T follicular helper cell (primary cell): ENCODE data around the gene IL10.
A peak's percentile ranks its signal among the peaks of the same experiment; 100 is the strongest.
"Not testable (repeated sequence)": the region's sequence is repeated elsewhere in the genome, so short reads cannot be mapped to it uniquely, and the experiment has no call there.

ENCODE experiments used
- DNase-seq: peaks from one replicate; pipeline ENCODE4 v3.0.0-alpha.2; 2020; ENCODE audit warnings: low read depth

IL10 gene

DNA sequence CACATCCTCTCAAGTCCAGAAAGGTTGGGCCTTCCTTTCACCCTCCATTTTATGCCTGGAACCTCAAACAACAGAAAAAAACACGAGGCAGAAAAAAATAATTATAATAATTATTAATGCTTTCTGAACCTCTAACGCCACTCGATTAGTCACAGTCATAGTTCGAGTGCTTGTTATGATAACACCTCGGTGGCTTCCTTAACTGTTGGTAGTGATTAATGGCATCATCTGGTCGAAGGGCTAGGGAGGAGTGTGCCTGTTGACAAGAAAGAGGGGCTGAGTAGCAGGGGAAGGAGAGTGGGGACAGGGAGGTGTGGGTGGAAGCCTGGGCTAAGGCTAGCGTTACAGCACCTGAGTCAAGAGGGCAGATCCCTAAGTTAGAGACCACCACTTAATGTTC lies 21.3 kb upstream of the IL10 start:
- no peak for DNase-seq

DNA sequence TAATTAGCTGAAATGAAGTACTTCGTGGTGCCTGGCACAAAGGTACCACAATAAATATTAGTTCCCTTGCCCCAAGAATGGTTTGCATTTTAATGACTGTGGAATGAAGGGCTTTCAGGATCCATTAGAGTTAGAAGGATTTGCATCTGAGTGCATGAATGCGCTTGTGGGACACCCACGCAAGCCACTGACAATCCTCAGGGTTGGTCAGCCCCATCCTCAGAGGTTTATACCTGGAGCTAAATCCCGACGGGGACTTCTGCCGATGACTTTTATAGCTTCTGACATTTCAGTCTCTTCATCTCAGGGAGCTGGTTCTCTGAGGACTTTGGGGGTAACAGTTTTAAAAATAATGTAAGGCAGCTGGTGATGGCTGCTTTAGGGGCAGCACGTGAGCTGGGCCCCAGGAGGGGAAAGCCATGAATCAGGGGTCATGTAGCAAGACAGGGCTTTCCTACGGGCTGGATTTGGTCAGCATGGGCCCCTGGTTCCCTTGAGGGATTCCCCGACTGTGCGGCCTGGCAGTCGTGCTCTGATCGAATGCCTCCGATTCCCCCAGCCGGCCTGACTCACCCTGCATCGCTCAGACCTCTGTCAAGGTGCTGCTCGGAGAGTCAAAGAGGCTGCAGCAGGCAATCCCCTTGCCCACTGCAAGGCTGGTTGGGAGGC lies 20.8 kb upstream of the IL10 start:
- DNase-seq: no peak

DNA sequence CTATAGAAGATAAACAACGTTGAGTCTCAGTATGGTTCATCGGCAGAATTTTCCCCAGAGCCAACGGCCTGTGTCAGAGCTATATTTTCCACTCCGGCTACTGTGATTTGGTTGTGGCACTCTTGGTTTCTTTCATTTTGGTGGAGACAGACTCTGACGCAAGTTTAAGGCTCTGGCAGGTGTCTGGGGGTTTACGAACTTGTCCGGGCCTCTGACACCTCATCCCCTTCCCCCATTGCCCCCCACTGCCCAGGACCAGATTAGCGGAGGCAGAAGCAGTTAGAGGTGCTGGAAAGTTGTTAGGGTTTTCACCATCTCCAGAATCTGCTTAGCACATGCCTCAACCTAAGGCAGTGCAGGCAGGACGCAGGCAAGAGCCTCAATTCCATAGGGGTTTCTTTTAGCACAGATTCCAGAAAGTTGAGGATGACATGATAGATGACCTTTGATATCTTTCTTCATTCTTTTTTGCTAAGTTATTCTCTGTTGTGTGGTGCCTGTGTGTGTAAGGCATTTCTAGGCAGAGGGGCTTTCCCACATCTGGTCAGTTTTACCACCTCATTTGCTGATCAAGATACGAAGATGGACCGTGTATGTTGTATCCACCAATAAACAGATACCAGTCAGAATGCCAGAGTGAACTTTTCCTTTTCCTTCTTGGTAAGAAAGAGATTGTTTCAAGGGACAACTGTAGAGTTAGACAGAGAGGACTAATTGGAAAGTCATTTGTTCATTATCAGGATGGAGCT lies 18.4 kb upstream of the IL10 start:
- no peak for DNase-seq

DNA sequence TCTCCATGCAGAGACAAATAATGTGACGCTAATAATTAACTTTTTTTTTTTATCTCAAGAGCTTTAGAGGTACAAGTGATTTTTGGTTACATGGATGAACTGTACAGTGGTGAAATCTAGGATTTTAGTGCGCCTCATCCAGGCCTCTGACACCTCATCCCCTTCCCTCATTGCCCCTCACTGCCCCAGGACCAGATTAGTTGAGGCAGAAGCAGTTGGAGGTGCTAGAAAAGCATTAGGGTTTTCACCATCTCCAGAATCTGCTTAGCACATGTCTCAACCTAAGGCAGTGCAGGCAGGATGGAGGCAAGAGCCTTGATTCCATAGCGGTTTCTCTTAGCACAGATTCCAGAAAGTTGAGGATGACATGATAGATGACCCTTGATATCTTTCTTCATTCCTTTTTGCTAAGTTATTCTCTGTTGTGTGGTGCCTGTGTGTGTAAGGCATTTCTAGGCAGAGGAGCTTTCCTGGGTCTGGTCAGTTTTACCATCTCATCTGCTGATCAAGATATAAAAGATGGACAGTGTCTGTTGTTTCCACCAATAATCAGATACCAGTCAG lies 16.3 kb upstream of the IL10 start:
- no peak for DNase-seq

DNA sequence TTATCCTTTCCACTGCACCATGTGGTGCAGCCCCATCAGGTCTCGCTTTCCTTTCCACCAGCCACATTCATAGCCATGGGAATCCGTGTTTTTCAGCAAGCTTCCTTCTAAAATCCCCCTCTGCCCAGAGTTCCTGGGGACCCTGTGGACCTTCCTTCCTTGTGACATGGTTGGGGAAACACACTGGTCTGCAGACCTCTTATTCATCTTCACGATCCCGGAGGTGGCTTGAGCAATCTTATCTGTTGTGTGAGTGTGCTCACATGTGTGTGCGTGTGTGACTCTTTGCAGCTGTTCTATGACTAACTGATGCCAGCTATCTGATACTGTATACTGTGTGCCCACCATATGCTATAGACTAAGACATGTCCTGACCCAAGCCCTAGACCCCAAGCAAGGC lies 15.6 kb upstream of the IL10 start:
- DNase-seq: no peak

DNA sequence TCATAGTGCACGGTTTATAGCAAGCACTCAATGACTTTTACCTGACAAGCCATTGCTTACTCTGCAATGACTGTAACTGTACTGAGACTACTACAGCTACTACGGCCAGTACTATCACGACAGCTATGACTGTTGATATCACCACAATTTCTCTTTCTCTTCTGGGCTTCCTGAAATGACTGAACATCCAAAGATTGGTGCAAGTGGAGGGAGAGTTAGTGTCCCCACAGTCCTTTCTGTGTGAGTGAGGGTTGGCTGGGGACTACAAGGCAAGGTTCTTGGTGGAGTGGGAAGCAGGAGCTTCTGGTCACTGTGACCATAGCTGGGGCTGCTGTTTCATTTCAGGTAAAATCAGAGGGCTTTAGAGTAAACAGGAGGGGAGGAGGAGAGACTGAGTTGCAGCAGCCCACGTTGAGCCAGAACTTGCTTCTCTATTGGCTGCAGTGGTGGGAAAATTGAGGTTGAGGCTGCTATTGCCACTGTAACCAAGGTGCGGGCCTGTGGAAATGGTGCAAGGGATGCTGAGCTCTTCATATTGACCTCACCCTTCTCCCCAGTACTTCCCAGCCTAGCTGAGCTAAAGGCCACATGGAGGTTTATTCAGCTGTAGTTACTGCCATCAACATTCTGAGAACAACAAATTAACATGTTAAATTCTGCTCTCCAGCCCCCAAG lies 14.1 kb upstream of the IL10 start:
- no peak for DNase-seq

DNA sequence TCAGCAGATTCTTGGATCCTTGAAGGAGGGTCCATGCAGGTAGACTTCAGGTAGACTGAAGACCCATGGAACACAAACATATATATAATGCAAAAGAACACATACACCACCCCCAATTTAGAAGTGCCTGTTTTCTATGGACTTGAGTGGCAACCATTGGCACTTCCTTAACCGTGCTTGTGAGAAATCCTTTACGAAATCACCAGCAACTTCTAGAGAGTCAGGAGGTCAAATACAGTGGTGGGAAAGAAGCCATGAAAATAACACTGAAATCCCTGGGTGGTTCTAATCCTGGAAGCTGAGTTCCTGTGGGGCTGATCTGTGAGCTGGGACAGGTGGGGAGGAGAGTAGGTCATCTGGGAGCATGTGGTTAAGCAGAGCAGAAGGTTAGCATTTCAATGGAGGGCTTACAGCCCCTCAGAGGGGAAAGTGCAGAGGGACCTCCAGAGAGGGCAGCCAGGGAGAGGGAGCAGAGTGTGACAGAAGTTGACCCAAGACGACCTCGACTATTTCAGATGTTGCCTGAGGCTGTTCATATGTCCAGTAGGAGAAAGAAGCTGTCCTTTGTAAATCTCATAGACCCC lies 13.0 kb upstream of the IL10 start:
- no peak for DNase-seq

DNA sequence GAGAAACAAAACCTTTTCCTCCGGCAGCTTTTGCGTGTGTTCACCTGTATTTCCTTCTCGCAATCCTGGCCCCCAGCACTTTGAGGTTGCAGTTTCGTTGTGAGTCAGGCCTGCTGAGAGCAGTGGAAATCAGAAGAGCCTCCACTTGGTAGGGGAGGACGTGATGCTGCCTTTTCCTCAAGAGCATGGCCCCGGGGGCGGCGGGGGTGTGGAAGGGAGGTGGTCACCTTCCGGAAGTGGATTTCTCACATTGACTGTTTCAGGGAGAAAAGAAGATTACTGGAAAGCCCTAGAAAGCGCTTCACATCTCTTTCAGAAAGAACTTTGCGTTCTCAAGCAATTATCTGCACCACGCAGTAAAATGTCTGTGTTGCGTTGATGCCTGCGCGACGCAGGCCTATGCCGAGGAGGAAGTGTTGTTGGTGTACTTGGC lies 12.2 kb upstream of the IL10 start:
- peak; percentile 31 for DNase-seq

DNA sequence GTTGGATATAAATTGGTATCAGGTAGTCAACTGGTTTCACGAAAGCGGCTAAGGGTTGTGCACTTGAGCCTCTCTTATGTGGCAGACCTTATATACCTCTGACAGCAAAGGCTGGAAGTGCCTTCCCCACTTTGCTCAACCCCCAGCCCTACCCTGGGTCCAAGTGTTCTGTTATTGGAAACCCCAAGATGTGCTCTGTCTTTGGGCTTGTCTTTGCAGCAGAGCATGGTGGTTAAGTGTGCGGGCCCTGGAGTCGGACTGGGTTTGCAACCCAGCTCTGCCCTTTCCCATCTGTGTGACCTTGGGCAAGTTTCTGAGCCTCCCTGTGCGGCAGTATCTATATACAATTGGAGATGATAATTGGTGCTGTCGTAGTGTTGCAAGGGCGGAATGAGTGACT lies 11.2 kb upstream of the IL10 start:
- no peak for DNase-seq

DNA sequence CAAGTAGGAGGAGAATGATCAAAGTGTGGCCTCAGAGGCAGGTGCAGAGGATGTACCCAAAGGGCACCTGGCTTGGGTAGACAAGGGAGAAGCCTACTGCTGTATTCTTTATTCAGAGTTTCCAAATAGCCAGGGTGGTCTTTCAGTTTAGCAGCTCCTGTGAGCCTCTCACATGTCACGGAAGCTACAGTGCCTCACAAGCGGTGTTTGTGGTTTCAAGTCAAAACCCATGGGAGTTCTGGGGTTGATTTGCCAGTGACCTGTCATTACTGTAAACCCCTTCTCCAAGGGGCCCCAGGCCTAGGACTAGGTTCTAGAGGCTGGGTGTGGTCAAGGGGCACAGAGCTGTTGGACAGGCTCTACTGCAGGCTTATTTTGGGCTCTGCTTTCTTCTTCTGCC lies 10.2 kb upstream of the IL10 start:
- no peak for DNase-seq

DNA sequence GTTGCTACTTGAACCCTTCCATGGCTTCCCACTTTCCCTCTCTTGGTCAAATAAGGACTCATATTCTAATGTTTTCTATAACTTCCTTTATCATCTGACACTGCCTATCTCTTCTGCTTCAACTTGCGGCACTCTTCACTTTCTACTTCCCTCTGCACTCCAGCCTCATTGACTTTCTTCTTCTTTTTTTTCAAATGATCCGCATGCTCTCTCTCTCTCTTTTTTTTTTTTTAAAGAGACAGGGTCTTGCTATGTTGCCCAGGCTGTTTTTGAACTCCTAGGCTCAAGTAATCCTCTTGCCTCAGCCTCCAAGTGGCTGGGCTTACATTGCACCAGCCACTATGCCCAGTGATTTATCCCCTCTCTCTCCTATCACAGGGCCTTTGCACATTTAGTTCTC lies 7.3 kb upstream of the IL10 start:
- DNase-seq: no peak

DNA sequence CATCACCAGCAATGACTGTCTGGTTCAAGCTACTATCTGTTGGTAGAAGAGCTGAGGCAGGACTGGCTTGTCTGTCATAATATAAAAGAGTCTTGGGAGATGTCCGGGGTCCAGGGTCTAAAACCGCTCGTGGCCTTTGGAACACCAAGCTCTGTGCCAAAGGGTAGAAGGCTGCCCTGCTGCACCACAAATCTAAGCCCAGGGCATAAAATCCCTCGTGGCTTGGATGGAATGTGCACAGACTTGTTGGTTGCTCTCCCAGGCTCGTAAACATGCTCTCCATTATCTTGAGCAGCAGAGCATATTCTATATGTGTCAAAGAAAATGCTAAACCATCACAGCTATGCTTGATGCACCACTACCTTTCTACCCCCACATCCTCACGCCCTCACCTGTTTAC lies 6.6 kb upstream of the IL10 start:
- DNase-seq: not testable (repeated sequence)

DNA sequence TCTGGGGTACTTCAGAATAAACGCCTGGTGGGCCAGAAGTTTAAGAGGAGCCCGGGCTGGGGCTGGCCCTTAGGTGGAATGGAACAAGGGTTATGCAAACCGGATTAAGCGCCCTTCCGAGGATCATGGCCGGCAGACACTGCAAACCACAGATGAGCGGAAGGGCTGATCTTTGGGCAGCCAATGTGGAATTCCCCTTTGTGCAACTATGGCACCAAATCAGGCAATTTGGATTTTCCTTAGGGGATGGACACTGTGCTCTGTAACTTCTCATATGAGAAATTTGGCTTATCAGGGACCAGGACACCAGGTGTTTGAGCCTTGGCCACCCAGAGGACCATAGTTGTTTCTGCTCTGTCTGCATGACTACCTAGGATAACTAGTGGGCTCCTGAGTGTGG lies 5.7 kb upstream of the IL10 start:
- DNase-seq: no peak

DNA sequence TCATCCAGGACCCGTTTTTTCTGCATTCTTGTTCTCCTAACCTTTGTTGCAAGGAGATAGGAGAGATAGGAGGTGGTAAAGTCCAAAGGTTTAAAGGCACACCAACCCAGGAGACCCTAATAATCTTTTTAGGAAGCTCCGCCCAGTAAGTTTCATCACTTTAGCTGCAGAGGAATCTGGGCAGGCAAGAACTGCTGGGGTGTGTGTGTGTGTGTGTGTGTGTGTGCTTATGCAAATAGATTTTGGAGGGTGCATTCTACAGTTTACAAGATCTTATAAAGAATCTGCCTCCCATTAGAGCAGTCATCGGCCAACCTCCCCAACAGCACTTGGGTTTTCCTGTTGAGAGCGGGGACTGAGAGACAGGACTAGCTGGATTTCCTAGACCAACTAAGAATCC lies 3.9 kb upstream of the IL10 start:
- no peak for DNase-seq

DNA sequence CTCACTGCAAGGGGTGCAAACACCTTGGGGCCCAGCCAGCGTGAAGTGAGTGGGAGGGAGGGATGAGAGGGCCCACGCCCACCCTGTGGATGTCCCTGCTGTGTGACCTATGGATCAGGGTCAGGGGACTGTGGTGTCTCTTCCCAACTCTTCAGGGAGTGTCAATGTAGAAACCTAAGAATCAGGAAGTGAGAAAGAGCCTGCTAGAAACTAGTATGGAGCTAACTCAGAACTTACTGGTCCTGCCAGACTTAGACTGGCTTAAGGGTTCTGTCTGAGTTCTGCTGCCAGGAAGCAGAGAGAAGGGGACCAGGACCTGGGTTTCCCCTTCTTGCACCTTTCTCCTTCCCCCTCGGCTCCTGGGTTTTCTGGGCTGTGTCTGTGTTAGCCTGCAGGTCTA lies 1.8 kb upstream of the IL10 start:
- DNase-seq: no peak

DNA sequence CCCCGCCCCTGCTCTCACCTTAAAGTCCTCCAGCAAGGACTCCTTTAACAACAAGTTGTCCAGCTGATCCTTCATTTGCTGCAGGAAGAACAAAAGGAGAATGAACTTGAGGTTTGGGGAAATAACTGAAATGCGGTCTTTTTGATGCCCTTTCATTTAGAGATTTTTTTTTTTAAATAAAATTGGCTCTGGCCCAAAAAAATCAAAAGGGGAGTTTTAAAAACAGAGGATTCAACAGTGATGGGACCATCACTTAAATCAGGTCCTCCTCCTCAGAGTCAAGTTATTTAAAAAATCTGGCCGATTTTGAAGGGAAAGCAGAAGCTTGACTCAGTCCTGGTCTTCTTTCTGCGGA lies 979 bp downstream of the IL10 start:
- DNase-seq: no peak

DNA sequence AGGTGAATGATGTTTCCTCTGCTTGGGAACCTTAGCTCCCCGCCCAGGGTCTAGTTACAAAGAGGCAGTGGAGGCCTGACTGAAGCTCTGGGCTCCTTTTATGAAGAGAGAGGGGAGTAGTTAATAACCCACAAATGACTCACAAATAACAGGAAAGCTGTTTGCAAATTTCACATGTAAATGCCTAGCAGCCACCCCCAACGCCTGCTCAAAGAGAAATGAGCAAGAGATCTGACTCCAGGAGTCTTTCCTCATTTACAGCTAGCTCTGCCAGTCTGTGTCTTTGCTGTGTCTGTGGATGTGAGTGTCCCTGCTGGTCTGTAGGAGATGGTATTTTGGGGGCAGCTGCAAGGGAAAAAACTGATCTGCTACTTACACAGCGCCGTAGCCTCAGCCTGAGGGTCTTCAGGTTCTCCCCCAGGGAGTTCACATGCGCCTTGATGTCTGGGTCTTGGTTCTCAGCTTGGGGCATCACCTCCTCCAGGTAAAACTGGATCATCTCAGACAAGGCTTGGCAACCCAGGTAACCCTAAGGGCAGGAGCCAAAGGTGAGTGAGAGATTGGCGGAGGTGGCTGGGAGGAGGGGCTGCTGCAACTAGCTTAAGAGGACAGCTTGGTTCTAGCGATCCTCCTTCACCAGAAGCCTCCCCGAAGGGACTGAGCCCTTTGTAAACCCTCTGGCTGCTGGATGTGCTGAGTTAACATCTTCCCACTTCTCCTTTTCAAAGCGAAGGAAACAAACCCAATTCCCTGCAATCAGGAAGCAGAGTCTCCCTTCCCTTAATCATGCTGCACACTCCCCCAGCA lies 1.6 kb downstream of the IL10 start, which contains the start of gene IL19:
Gene IL19, plus strand, starts transcription at position 243 of the 807 bp plus-strand sequence. CDS start 65,890 bp downstream, outside the sequence.
- DNase-seq: no peak

DNA sequence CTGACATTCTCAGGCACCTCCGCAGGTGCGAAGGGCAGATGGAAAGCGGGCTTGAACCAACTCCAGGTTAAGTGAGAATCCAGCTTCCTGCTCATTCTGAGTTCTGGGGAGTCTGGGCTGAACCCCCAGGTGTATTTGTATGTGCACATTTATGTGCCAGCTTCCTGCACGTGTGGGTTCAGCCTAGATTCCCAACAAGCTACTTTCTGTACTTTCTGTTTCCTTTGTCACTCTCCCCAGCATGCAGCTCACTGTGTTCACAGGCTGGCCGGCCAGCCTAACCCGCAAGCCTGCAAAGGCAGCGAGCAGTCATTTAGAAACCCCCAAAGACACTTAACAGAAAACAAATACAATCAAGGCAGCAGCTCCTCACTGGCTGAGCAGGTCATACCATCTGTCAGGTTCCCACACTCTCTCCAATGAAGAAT lies 3.0 kb downstream of the IL10 start:
- no peak for DNase-seq

DNA sequence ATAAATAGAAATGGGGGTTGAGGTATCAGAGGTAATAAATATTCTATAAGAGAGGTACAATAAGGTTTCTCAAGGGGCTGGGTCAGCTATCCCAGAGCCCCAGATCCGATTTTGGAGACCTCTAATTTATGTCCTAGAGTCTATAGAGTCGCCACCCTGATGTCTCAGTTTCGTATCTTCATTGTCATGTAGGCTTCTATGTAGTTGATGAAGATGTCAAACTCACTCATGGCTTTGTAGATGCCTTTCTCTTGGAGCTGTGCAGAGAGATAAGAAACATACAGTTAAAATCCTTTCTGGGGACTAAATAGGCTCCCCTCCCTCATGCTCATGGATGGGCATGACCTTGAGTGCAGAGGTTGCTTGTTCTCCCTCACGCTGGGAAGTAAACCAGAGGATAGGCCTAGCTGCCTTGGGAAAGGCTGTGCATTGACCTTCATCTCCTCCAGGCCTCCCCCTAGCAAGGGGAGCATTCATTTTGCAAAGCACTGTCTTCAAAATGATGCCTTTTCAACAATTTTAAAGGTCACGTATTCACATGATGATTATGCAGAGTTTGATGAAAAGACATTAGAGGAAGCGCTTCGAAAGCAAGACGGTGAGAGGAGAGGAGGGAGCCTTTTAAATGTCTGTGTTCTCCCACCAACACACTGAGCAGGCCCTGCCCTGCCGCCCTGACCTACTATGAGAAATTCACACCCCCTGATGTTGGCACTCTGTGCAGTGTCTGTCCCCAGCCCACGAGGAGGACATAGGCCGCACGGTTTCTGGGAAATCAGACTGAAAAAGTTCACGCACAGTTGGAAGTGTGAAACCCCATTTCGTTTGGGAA lies 3.6 kb downstream of the IL10 start:
- DNase-seq: no peak

DNA sequence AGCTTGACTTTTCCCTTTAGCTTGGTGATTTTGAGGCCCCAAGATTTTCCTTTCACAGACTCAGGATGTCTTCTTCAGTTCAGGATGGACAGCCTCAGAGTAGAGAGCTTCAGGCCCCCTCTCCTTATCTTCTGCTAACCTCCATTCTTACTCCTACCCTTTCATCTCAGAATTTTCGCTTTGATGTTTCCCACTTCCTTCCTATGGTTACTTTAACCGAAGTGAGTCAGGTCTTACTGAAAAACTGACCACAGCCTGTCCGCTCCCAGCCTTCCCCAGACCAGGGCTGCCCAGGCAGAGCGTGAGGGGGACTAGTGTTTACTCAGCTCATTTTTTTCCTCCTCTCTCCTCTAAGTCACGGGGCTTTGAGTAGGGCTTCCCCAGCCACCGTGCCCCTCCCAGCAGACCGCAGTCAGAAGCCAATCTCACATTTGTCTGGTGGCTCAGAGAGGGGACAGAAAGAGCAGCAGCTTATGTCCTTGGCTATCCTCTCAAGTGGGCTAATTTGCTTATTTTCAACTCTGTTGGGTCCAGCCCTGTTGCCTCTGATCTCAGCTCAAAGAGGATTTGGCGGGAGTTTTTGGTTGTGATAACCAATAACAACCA lies 5.9 kb downstream of the IL10 start:
- peak; percentile 47 for DNase-seq
